ENCODE data around the gene SMG5.
A peak's percentile ranks its signal among the peaks of the same experiment; 100 is the strongest.
"Not testable (repeated sequence)": the region's sequence is repeated elsewhere in the genome, so short reads cannot be mapped to it uniquely, and the experiment has no call there.

The SMG5 gene

DNA sequence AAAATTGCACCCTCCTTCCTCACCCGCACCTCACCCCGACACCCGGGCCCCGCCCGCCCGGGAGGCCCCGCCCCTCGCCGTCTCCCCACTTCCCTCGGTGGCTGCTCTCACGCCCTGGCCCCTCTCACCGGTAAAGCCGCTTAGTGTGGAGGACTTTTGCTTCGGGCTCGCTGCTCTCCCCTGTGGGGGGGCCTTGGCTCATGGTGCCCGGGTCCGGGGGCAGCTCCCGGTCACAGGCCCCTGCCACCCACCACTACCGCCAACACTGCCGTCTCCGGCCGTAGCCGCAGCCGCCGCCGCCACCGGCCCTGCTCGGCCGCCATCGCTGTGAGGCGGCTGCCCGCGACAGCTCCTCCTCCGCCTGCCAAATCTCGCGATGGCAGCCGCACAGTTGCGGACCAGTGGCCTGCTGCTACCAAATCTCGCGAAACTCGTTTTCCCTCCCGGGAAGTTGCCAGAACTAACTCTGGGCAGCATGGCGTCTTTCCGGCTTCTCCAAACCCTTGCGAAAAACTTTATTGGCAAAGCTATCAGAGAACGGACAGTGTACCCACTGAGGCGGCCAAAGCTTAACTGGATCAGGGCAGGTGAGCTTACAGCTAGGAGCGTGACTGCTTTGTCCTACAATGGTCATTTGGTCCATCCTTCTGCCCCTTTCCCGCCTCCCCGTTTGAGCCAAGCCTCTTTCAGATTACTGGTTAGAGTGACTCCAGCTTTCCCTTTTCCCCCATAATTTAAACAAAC, at the start of gene SMG5:
Gene SMG5 (minus strand): TSS at position 347 of the 744 bp plus-strand sequence. CDS start 145 bp downstream, at position 202.
- peak; percentile 98 for DNase-seq (ENCODE audit: low spot score)

GRCh38 chr1:156323179-156323578, 40.6 kb upstream of the SMG5 start:
- DNase-seq (ENCODE audit: low spot score), result not testable (repeated sequence)

- DNase-seq (ENCODE audit: low spot score), result no peak
These were observed 37.9 kb upstream of the SMG5 start for GRCh38 chr1:156320560-156320959.

DNA sequence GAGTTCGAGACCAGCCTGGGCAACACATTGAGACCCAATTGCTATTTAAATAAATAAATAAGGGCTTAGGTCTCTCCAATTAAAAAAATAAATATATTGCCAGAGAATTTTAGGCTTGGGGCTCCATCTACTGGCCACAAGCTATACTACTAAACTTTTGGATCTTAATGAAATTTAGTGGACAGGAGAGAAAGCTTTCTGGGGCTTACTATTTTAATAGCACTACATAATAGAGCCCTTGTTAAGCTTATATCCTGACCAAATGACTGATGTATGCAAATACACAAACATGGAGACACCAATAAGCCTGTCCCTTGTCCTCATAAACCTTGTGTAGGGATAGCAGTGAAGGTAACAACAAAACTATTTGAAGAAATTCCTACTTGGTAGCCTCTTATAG, 37.0 kb upstream of the SMG5 start:
- no peak for DNase-seq (ENCODE audit: low spot score)

DNA sequence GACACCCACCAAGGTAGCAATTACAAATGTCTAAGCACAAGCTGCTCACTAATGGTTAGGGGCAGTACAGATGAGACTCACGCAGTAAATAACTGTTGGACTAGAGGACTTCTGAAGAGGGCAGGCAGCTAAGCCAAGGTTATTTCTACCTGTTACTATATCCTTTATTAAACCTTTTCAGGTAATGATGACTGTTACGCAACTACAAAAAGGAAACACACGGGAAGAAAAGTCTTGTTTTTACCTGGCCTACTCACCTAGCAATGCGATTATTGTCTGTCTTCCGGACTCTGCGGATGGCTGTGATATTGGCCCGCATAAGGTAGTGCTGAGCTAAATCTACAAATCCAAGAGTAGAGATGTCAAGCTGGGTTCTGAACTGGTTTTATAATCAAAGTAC, 34.3 kb upstream of the SMG5 start:
- DNase-seq (ENCODE audit: low spot score), result no peak

- DNase-seq (ENCODE audit: low spot score), result no peak
These were observed 28.3 kb upstream of the SMG5 start for GRCh38 chr1:156310962-156311361.

GRCh38 chr1:156308078-156308477, 25.5 kb upstream of the SMG5 start:
- DNase-seq (ENCODE audit: low spot score), result no peak

- no peak for DNase-seq (ENCODE audit: low spot score)
These were observed 22.6 kb upstream of the SMG5 start for GRCh38 chr1:156305215-156305614.

DNA sequence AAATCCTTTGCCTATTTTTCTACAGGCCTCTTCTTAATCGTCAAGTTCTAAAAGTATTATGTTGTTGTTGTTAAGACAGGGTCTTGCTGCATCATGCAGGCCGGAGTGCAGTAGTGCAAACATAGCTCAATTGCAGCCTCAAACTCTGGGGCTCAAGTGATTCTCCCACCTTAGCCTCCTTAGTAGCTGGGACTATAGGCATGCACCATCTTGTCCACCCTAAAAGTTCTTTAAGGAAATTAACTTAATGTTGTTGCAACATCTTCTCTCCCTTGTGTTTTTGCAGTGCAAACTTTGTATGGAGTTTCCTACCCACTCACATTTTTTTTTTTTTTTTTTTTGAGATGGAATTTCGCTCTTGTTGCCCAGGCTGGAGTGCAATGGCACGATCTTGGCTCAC, 20.6 kb upstream of the SMG5 start:
- DNase-seq (ENCODE audit: low spot score), result no peak

GRCh38 chr1:156298852-156299357, 16.3 kb upstream of the SMG5 start, which contains the start of gene VHLL:
TSS of gene VHLL (minus strand) at chr1:156299307. CDS start at chr1:156299189, 118 bp downstream.
- DNase-seq (ENCODE audit: low spot score), result no peak

DNA sequence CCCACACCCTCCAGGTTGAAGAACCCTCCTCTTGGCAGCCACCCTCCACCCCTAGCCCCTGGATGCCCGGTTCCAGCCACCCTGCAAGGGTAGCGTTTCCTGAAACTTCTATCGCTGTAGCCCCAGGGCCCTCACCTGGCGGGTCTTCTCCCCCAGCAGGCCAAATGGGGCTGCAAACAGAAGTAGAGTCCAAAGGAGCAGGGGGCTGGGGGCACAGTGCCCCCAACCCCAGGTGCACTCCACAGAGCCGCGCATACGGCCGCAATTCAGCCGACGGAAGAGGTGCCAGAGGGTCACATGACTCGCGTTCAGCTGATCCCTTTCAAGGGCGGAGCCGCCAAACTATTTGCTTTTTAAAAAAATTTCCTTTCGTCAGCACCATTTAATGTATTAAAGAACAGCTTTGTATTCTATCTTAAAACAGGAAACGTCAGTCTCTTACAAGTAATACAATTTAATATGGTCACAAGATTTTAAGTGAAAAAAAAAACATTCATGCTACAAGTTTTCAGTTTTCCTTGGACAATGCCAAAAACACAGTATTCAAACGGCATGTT, 12.8 kb upstream of the SMG5 start, which contains the start of gene GLMP:
Gene GLMP (minus strand): TSS at position 289 of the 557 bp plus-strand sequence. CDS start 34 bp downstream, at position 255.
- DNase-seq (ENCODE audit: low spot score), result peak; percentile 85

DNA sequence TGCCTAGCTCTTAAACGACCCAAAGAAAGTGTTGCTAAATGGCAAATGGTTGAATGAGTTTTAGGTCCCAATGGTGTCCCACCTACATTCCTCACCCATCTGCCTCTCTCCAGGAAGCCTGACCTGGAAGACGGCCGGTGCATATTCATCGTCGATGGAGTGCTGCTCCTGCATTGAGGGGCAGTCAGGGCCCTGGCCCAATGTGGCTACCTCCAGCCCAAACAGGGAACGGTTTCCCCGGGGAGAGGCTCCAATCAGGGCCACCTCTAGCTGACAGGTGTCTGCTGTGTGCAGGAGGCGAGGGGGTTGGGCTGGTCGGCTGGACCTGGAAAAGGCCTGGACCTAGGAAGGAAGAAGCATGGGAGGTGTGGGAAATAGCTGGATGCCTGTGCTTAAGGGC, 11.3 kb upstream of the SMG5 start:
- DNase-seq (ENCODE audit: low spot score), result no peak

GRCh38 chr1:156293098-156293434, 10.4 kb upstream of the SMG5 start:
- no peak for DNase-seq (ENCODE audit: low spot score)

DNA sequence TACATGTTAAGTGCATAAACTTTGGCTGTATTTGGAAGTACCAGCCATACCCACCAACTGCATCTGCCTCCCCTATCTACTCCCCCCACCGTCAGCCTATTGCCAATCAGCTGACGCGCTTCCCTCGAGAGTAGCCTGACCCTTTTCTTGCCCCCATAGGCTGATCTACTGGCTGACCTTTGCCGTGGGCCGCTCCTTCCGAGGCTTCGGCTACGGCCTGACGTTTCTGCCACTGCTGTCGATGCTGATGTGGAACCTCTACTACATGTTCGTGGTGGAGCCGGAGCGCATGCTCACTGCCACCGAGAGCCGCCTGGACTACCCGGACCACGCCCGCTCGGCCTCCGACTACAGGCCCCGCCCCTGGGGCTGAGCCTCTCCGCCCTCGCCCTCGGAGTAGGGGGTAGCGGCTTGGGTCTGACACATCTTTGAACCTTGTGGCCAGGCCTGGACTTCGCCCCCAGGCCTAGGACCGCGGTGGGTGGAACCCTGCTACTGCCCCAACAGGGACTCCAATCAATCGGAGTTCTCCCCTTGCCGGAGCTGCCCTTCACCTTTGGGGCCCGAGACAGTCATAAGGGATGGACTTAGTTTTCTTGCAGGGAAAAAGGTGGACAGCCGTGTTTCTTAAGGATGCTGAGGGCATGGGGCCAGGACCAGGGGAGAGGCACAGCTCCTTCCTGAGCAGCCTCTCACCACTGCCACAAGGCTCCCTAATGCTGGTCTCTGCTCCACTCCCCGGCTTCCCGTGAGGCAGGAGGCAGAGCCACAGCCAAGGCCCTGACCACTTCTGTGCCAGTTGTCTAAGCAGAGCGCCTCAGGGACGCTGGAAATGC, 8.8 kb upstream of the SMG5 start:
- peak; percentile 90 for DNase-seq (ENCODE audit: low spot score)

- DNase-seq (ENCODE audit: low spot score), result no peak
These were observed 7.2 kb upstream of the SMG5 start for GRCh38 chr1:156289857-156290256.

- no peak for DNase-seq (ENCODE audit: low spot score)
These were observed 3.4 kb upstream of the SMG5 start for GRCh38 chr1:156286061-156286460.

GRCh38 chr1:156285437-156285836, 2.8 kb upstream of the SMG5 start:
- no peak for DNase-seq (ENCODE audit: low spot score)

DNA sequence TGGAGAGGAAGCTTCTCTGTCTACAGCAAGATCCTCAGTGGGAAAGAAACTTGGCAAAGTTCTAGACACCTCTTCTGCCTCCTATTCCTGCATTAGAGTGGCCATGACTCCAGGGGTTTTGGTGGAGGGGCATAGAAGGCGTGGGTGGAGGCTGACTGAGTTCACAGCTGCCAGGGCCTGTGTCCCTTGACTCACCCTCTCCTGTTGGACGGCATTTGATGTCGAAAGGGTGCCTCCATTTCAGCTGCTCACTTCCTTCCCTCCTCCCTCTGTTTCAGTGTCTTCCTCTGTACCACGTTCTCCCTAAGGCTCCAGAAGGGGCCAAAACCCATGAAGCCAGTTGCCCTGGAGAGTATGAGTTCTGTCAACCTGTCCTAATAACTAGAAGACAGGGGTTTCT, 2.1 kb upstream of the SMG5 start:
- DNase-seq (ENCODE audit: low spot score), result no peak

DNA sequence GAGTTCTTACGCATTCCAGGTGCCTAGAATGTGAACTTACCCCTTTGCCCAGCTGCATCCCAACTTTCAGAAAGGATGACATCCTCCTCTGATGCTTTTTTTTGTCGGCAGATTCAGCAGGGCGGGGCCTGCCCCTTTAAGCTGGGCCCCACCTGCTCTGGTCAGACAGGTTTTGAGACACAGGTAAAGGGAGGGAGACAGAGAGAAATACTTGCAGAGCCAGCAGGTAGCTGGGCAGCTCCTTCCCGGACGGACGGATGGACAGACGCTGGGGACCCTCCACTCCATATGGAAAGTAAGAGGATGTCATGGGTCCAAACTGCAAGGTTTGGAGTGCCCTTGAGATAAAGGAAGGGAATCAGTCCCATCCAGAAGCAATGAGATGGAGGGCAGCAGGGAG, 1.5 kb upstream of the SMG5 start, which contains the start of gene TMEM79:
Gene TMEM79 (plus strand): TSS at position 214 of the 400 bp plus-strand sequence. CDS start 902 bp downstream, outside the sequence.
- DNase-seq (ENCODE audit: low spot score), result no peak

GRCh38 chr1:156283521-156283920, 896 bp upstream of the SMG5 start:
- no peak for DNase-seq (ENCODE audit: low spot score)

DNA sequence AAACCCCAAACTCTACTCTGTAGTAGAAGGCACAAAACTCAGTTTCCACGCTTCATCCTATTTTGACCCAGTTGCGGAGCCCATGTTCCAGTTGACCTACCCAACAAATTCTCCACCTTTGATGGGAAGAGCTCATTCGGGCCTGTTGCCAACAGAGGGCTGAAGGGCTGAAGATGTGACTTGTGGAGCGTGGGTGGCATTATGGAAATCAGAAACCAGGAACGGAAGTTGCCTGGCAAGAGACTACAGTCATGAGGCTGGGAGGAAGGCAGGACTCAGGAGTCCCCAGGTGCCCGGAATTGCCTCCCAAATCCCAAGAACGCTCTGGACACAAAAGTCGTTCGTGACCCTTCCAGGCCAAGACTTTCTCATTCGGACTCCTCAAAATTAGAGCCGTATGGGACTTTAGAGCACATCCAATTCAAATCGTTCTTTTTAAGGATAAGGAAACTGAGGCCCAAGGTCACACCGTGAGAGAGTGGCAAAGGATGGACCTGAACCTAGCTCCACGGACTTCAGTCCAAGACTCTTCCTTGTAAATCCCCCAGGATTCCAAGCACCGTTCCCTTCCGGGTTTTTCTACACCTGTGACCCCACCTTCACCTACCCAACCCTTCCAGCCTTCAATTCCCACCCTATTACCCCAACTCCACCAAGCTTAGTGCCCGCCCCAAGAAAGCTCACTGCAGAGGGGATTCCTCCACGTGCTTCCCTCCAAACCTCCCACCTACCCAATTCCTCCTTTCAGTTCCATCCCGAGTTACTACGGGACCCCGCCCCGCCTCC, 739 bp downstream of the SMG5 start:
- no peak for DNase-seq (ENCODE audit: low spot score)

GRCh38 chr1:156281281-156281680, 1.3 kb downstream of the SMG5 start:
- no peak for DNase-seq (ENCODE audit: low spot score)

Measured in Ammon's horn (tissue), 1 donor.